H1 (cell line): Measurements from ENCODE around the gene NRM. TPM values are rescaled to one million over a fixed set of nuclear protein-coding genes. Genes with fewer than 3 reads are reported as not detected.

ENCODE experiments used
- CTCF ChIA-PET: fragments of 300-600 bp; sonication (Branson Sonifier 250); formaldehyde crosslinking; loops from one replicate; lab custom pipeline; 2021; ENCODE audit not compliant: partially characterized antibody; lab: Charles Lee
- POLR2A ChIA-PET: fragments of 300-600 bp; sonication (Branson Sonifier 250); formaldehyde crosslinking; loops from one replicate; lab custom pipeline; 2021; ENCODE audit warnings: inconsistent platforms; ENCODE audit not compliant: partially characterized antibody; lab: Charles Lee
- DNase-seq, 2 experiments: peaks; one replicate each; pipeline versions ENCODE4 v3.0.0 to v3.0.0-alpha.2; 2010 to 2022; ENCODE audit warnings: low spot score in 2 of 2, low read depth in 1 of 2, mixed read lengths in 1 of 2
- FAIRE-seq: peaks from 2 replicates; lab custom pipeline; 2011; peaks lifted over from hg19 to GRCh38; lab: Jason Lieb, UNC
- H2AFZ ChIP-seq: 2 replicates; pipeline ENCODE4 v1.8.1; 2012; ENCODE audit warnings: low read length, inconsistent platforms
- H2AK5ac ChIP-seq: 2 replicates; pipeline ENCODE4 v1.6.1; 2013; ENCODE audit warnings: low read depth, low read length
- H2BK120ac ChIP-seq: replicated peaks from 2 replicates; pipeline ENCODE3; 2013; ENCODE audit warnings: low read depth, low read length, inconsistent platforms
- H2BK12ac ChIP-seq: 2 replicates; pipeline ENCODE4 v1.6.1; 2013; ENCODE audit warnings: low read depth, low read length
- H2BK15ac ChIP-seq: 2 replicates; pipeline ENCODE4 v1.6.1; 2013; ENCODE audit warnings: low read length
- H2BK20ac ChIP-seq: 2 replicates; pipeline ENCODE4 v1.6.1; 2013; ENCODE audit warnings: low read length
- H2BK5ac ChIP-seq: 2 replicates; pipeline ENCODE4 v1.6.1; 2013; ENCODE audit warnings: low read depth, low read length
- H3K14ac ChIP-seq: 2 replicates; pipeline ENCODE4 v1.6.1; 2013; ENCODE audit warnings: inconsistent platforms; ENCODE audit not compliant: insufficient read length
- H3K18ac ChIP-seq: 2 replicates; pipeline ENCODE4 v1.6.1; 2013; ENCODE audit warnings: low read length; ENCODE audit errors: extremely low read depth
- H3K23ac ChIP-seq: 2 replicates; pipeline ENCODE4 v1.6.1; 2013; ENCODE audit warnings: inconsistent platforms; ENCODE audit not compliant: insufficient read length
- H3K23me2 ChIP-seq: 2 replicates; pipeline ENCODE4 v1.6.1; 2013; ENCODE audit warnings: low read depth, low read length
- H3K27ac ChIP-seq: 2 replicates; pipeline ENCODE4 v1.6.1; 2011; ENCODE audit warnings: low read depth, low read length, inconsistent platforms
- H3K27me3 ChIP-seq, 4 experiments: replicated peaks in 1 of 4; 1 replicate in 1 of 4; 2 replicates in 3 of 4; pipeline versions ENCODE4 v1.6.1 to v1.8.1; 2011 to 2013; ENCODE audit warnings: low read length in 3 of 4, mild to moderate bottlenecking in 3 of 4, inconsistent platforms in 2 of 4, mixed read lengths in 2 of 4, moderate library complexity in 1 of 4; ENCODE audit not compliant: control insufficient read depth in 3 of 4, insufficient read depth in 3 of 4; ENCODE audit errors: extremely low read depth in 1 of 4
- H3K36me3 ChIP-seq, 4 experiments: 2 replicates each; pipeline versions ENCODE4 v1.6.1 to v1.8.1; 2011 to 2013; ENCODE audit warnings: mild to moderate bottlenecking in 4 of 4, low read length in 3 of 4, moderate library complexity in 2 of 4, control low read depth in 1 of 4, inconsistent platforms in 1 of 4; ENCODE audit not compliant: insufficient read depth in 4 of 4, control insufficient read depth in 2 of 4
- H3K4ac ChIP-seq: replicated peaks from 2 replicates; pipeline ENCODE3; 2013; ENCODE audit warnings: low read length, low read depth, mixed read lengths, inconsistent platforms; ENCODE audit not compliant: insufficient read length
- H3K4me1 ChIP-seq, 4 experiments: replicated peaks in 1 of 4; 1 replicate in 1 of 4; 2 replicates in 3 of 4; pipeline versions ENCODE4 v1.6.1 to v1.8.1; 2011 to 2013; ENCODE audit warnings: low read length in 3 of 4, inconsistent platforms in 2 of 4, mixed read lengths in 1 of 4; ENCODE audit not compliant: insufficient read depth in 4 of 4, control insufficient read depth in 3 of 4
- H3K4me2 ChIP-seq, 2 experiments: 2 replicates each; pipeline versions ENCODE4 v1.6.1 to v1.8.1; 2011 to 2013; ENCODE audit warnings: low read depth in 2 of 2, low read length in 2 of 2, control low read depth in 1 of 2, inconsistent platforms in 1 of 2, mild to moderate bottlenecking in 1 of 2; ENCODE audit not compliant: insufficient read depth in 1 of 2
- H3K4me3 ChIP-seq, 4 experiments: fragments of 200-600, 300-600 bp in 1 of 4; sonication (generic), shearing (Covaris generic), sonication (Bioruptor Twin) in 1 of 4; 2 replicates each; pipeline versions ENCODE4 v1.5.1 to v1.8.1; 2011 to 2016; ENCODE audit warnings: low read length in 4 of 4, low read depth in 3 of 4, control low read depth in 2 of 4, inconsistent platforms in 2 of 4, mild to moderate bottlenecking in 2 of 4, mixed read lengths in 1 of 4, moderate library complexity in 1 of 4; ENCODE audit not compliant: insufficient read depth in 2 of 4; ENCODE audit errors: extremely low read depth in 1 of 4
- H3K56ac ChIP-seq: replicated peaks from 2 replicates; pipeline ENCODE3; 2013; ENCODE audit warnings: low read depth, mild to moderate bottlenecking, mixed read lengths, low read length, inconsistent platforms; ENCODE audit not compliant: insufficient read length
- H3K79me1 ChIP-seq: 2 replicates; pipeline ENCODE4 v1.6.1; 2013; ENCODE audit warnings: low read depth, low read length, control low read depth
- H3K79me2 ChIP-seq, 2 experiments: 2 replicates each; pipeline versions ENCODE4 v1.6.1 to v1.8.1; 2012 to 2013; ENCODE audit warnings: low read length in 2 of 2, mild to moderate bottlenecking in 2 of 2, inconsistent platforms in 1 of 2; ENCODE audit not compliant: insufficient read depth in 2 of 2, control insufficient read depth in 1 of 2
- H3K9ac ChIP-seq, 4 experiments: replicated peaks in 1 of 4; 1 replicate in 1 of 4; 2 replicates in 3 of 4; pipeline versions ENCODE4 v1.6.1 to v1.8.1; 2011 to 2013; ENCODE audit warnings: low read depth in 3 of 4, low read length in 3 of 4, control low read depth in 2 of 4, mild to moderate bottlenecking in 2 of 4, moderate library complexity in 2 of 4, inconsistent platforms in 1 of 4; ENCODE audit errors: extremely low read depth in 1 of 4
- H3K9me3 ChIP-seq, 2 experiments: 2 replicates each; pipeline versions ENCODE4 v1.6.1 to v1.8.1; 2012 to 2013; ENCODE audit warnings: mild to moderate bottlenecking in 2 of 2, moderate library complexity in 2 of 2, control low read depth in 1 of 2, inconsistent platforms in 1 of 2, low read depth in 1 of 2, low read length in 1 of 2, mixed read lengths in 1 of 2; ENCODE audit not compliant: insufficient read depth in 2 of 2
- H4K20me1 ChIP-seq, 2 experiments: replicated peaks in 1 of 2; 2 replicates each; pipeline versions ENCODE3 to v1.8.1; 2011 to 2013; ENCODE audit warnings: inconsistent platforms in 2 of 2, low read length in 2 of 2, mild to moderate bottlenecking in 1 of 2; ENCODE audit not compliant: insufficient read depth in 2 of 2, control insufficient read depth in 1 of 2
- H4K5ac ChIP-seq: 2 replicates; pipeline ENCODE4 v1.6.1; 2013; ENCODE audit warnings: low read length, low read depth, mixed read lengths, inconsistent platforms; ENCODE audit not compliant: insufficient read length
- H4K8ac ChIP-seq: 2 replicates; pipeline ENCODE4 v1.8.0; 2013; ENCODE audit warnings: mild to moderate bottlenecking, moderate library complexity, low read length, inconsistent platforms; ENCODE audit not compliant: insufficient read depth; ENCODE audit errors: extremely low read depth
- H4K91ac ChIP-seq: replicated peaks from 2 replicates; pipeline ENCODE3; 2013; ENCODE audit warnings: low read length, mixed read lengths, inconsistent platforms; ENCODE audit not compliant: insufficient read length
- SIN3A ChIP-seq, 2 experiments: IDR thresholded peaks in 1 of 2; conservative IDR thresholded peaks in 1 of 2; 2 replicates each; pipeline ENCODE4 v1.6.1; 2011 to 2012; ENCODE audit warnings: low read length in 2 of 2, improper control_type of control experiment in 1 of 2, low read depth in 1 of 2, mild to moderate bottlenecking in 1 of 2
- SIRT6 ChIP-seq: IDR thresholded peaks from one replicate; pipeline ENCODE4 v1.7.1; 2012; ENCODE audit warnings: low read length, inconsistent platforms
- SIX5 ChIP-seq: IDR thresholded peaks from 2 replicates; pipeline ENCODE4 v1.6.1; 2011; ENCODE audit warnings: mild to moderate bottlenecking, low read depth, low read length
- WGBS, 2 experiments: shearing (Covaris generic) in 1 of 2; methylation state at CpG; one replicate each; pipeline versions ENCODE4 v1.1.6 to v1.1.7; 2013 to 2015; ENCODE audit warnings: low lambda C conversion rate in 2 of 2, mixed read lengths in 2 of 2, inconsistent platforms in 1 of 2, low coverage in 1 of 2, missing lambda C conversion rate in 1 of 2; ENCODE audit not compliant: insufficient replicate concordance in 2 of 2, insufficient coverage in 1 of 2, insufficient read length in 1 of 2; ENCODE audit errors: extremely low coverage in 1 of 2, missing lambda C conversion rate in 1 of 2; 5-methylcytosine and 5-hydroxymethylcytosine counted together
- polyA plus RNA-seq, 7 experiments: library from polyadenylated mRNA; depleted of rRNA in 3 of 7; stranded (reverse) in 5 of 7; unstranded in 2 of 7; fragments of >200 nt in 5 of 7; fragments of 200-250 nt in 2 of 7; gene quantifications; 1 replicate in 5 of 7; 2 replicates in 1 of 7; 4 replicates in 1 of 7; pipeline versions ENCODE4 v1.2.1 to v1.2.3, GENCODE V29; 2011 to 2013; ENCODE audit warnings: missing spikeins in 2 of 7, mixed read lengths in 2 of 7
- total RNA-seq: library from RNA; stranded (reverse); fragmentation: NEBNext Ultra II Directional; extraction: Animal tissue kit (Norgen Biotek cat#: 25700); gene quantifications from 2 replicates; pipeline ENCODE4 v1.2.1, GENCODE V29; 2021

NRM gene
- total and polyA plus RNA-seq, 2 of the 8 experiments (the other 6 are each of a cell fraction or from before 2014, with no cell fraction given) = 27.3 to 50.4 TPM

DNA sequence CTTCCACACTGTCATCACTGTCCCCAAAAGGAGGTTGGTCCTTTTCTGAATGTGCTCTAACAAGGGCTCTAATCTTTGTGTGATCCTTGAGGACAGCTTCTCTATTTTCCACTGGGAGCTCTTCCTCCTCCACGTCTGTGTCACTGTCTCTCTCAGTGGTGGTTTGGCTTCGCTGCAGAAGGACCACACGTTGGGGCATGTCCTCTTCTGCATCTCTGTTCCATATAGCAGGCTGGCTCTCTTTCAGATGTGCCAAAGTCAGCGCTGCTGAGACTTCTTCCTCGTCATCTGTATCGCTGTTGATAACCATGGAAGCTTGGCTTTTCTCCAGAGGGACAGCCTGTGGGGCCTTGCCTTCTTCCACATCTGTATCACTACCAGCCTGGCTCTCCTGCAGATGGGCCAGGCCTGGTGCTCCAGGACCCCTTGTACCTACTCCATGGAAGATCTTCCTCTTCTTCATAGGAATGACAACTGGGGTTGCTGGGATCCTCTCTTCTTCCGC, 21.7 kb upstream of the NRM start:
- 86% methylated on average over 7 of the region's 7 CpGs; no CpG with 5 or more reads in 1 of the 2 experiments for WGBS, 2 experiments
- Histone ChIP-seq H2BK20ac (no peak overlapping the region), H3K9me3 (no peaks in the 10 kb centered on the region), H2AK5ac (no peak overlapping the region), H3K27ac (no peak overlapping the region), H3K4ac (no peak overlapping the region), H3K23me2 (peaks cover 5% of the 10 kb centered on the region), H2BK12ac (no peak overlapping the region), H2BK15ac (no peak overlapping the region), H3K4me1 (no peaks in the 10 kb centered on the region; a peak in 5 of 7 replicates), H4K5ac (no peak overlapping the region), H3K56ac (no peak overlapping the region), H4K8ac (no peak overlapping the region), H2BK120ac (no peak overlapping the region), H3K79me1 (peaks cover 3% of the 10 kb centered on the region; the same call in 1 of the 2 replicates), H3K4me3 (no peak overlapping the region), H4K20me1 (peaks cover 0 to 5% of the 10 kb centered on the region in 2 experiments), H3K36me3 (peaks cover 29 to 54% (median 44%) of the 10 kb centered on the region in 4 experiments), H3K79me2 (peaks cover 0 to 13% of the 10 kb centered on the region in 2 experiments; a peak in 2 of 4 replicates), H2AFZ (no peak overlapping the region), H3K14ac (no peak overlapping the region), H2BK5ac (no peak overlapping the region), H3K18ac (no peak overlapping the region), H4K91ac (no peak overlapping the region), H3K23ac (no peak overlapping the region), H3K4me2 (no peak overlapping the region), H3K27me3 (no peaks in the 10 kb centered on the region), H3K9ac (no peak overlapping the region)
- TF ChIP-seq SIRT6 (no peak), SIX5 (no peak), SIN3A (conservative IDR thresholded peaks at IDR 0.05 in 1 of 2, IDR thresholded peaks at IDR 0.05 in 1 of 2; ENCODE audit: low read depth in 1 of 2, low read length in 2 of 2) (no peak)
- ChIA-PET POLR2A (interaction anchor here (0.8 to 35.9 kb wide), 6 partner anchors 6 to 97 kb away, joined by 4 to 732 read pairs (median 4); partner anchors contain the start of genes MDC1, NRM and TUBB), CTCF (interaction anchor here (1.2 to 2.5 kb wide), 6 partner anchors 8 to 33 kb away, joined by 3 to 19 read pairs (median 6); no protein-coding TSS in a partner anchor)
- no peak for DNase-seq
- no peak for FAIRE-seq
